Lower leg skin (tissue), 4 donors: ENCODE measurements around the gene MSH3. TPM values are rescaled to one million over a fixed set of nuclear protein-coding genes. Genes with fewer than 3 reads are reported as not detected.

Experiments
- DNase-seq, 2 donors: peaks; one replicate each; pipeline ENCODE4 v3.0.0-alpha.2; 2019; ENCODE audit warnings: low spot score in 2 of 2
- H3K4me3 ChIP-seq: fragments of 200-600 bp; sonication (generic); 2 replicates; pipeline ENCODE4 v1.5.1; 2017; ENCODE audit warnings: mild to moderate bottlenecking, low read depth; ENCODE audit not compliant: poor library complexity, severe bottlenecking
- CTCF ChIP-seq, 3 donors: fragments of 450-650 bp; IDR thresholded peaks; one replicate each; pipeline ENCODE4 v1.5.1; 2016; ENCODE audit warnings: antibody characterized with exemption in 3 of 3, mild to moderate bottlenecking in 3 of 3, moderate library complexity in 2 of 3
- POLR2A ChIP-seq, 2 donors: fragments of 450-650 bp; IDR thresholded peaks; one replicate each; pipeline ENCODE4 v1.6.1; 2016 to 2017; ENCODE audit warnings: antibody characterized with exemption in 2 of 2, mild to moderate bottlenecking in 1 of 2, moderate library complexity in 1 of 2
- WGBS, 2 donors: methylation state at CpG; one replicate each; pipeline ENCODE4 v1.1.5; 2018; 5-methylcytosine and 5-hydroxymethylcytosine counted together
- intact Hi-C: fragments of 100-400 bp; cut with DNase I; formaldehyde crosslinking; loops from one replicate; pipeline ENCODE4 v1.15.0; 2023; ENCODE audit warnings: low total_unique reads
- total RNA-seq, 4 donors: library from RNA; depleted of rRNA; stranded (reverse); fragments of >200 nt; gene quantifications; one replicate each; pipeline ENCODE4 v1.1.0, GENCODE V29; 2016

MSH3 gene
- total RNA-seq, 4 donors from 2014 or later = 8.4 to 17.1 (median 11.4) TPM

GRCh38 chr5:80762573-80762972 is 108.1 kb downstream of the MSH3 start:
- TF ChIP-seq CTCF (IDR thresholded peaks at IDR 0.05) = no peak
- no peak for TF ChIP-seq POLR2A (IDR thresholded peaks at IDR 0.05)
- no peak overlapping the region for H3K4me3 ChIP-seq
- 97 to 99% methylated on average over 4 of the region's 4 CpGs for WGBS, 2 donors
- no peak for DNase-seq
- intact Hi-C loops = no loop called here

- TF ChIP-seq CTCF (IDR thresholded peaks at IDR 0.05) (no peak), POLR2A (IDR thresholded peaks at IDR 0.05) (no peak)
- DNase-seq = no peak
- no peak overlapping the region for H3K4me3 ChIP-seq
- 45 to 75% methylated on average over 3 of the region's 3 CpGs for WGBS, 2 donors
- intact Hi-C loops = no loop called here
Measured at GRCh38 chr5:80763211-80763610, 108.8 kb downstream of the MSH3 start.

- intact Hi-C loops = no loop called here
- 88 to 90% methylated on average over 5 of the region's 5 CpGs for WGBS, 2 donors
Measured at GRCh38 chr5:80763873-80764647, 109.6 kb downstream of the MSH3 start.

GRCh38 chr5:80764786-80765185 is 110.3 kb downstream of the MSH3 start:
- TF ChIP-seq CTCF (IDR thresholded peaks at IDR 0.05) (no peak), POLR2A (IDR thresholded peaks at IDR 0.05) (no peak)
- H3K4me3 ChIP-seq = no peak overlapping the region
- intact Hi-C loops = no loop called here
- DNase-seq = no peak
- 100% methylated on average over 1 of the region's 1 CpG for WGBS, 2 donors

More at GRCh38 chr5:80763873-80764647, 109.6 kb downstream of the MSH3 start:
- no peak overlapping the region for H3K4me3 ChIP-seq
- TF ChIP-seq POLR2A (IDR thresholded peaks at IDR 0.05) (no peak), CTCF (IDR thresholded peaks at IDR 0.05) (no peak)
- DNase-seq = no peak

GRCh38 chr5:80777347-80778287 is 123.2 kb downstream of the MSH3 start:
- WGBS, 2 donors = 86 to 87% methylated on average over 4 of the region's 4 CpGs
- no peak for DNase-seq
- no peak overlapping the region for H3K4me3 ChIP-seq
- intact Hi-C loops = no loop called here
- TF ChIP-seq CTCF (IDR thresholded peaks at IDR 0.05) = no peak
- no peak for TF ChIP-seq POLR2A (IDR thresholded peaks at IDR 0.05)
